Measurements from ENCODE around the gene GABRG3. TPM values are rescaled to one million over a fixed set of nuclear protein-coding genes. Genes with fewer than 3 reads are reported as not detected.

The GABRG3 gene
- total and polyA plus RNA-seq, 9 of the 15 experiments (the other 6 are each of a cell fraction or from before 2014, with no cell fraction given), result 4.0 to 15.1 (median 11.2) TPM

DNA sequence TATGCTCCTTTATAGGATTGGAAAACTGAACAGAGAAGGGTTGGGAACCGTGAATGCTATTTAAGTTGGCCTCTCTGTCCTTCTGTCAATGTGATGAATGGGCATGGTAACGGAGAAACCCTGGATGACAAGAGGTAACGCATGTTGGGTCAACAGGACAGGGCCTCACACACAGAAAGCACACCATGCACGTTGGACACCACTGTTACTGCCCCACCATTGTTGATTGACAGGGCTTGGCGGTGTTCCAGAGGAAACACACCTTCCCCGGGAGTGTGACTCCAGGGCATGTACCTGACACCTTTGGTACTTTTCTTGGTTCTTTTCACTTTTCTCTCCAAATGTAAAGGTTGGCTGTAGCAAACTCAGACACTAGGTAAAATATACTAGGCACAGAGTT lies 579.7 kb downstream of the GABRG3 start (continued):
- TF ChIP-seq MAFK (IDR thresholded peaks at IDR 0.05; ENCODE audit: low read length) (no peak), CXXC5 (CRISPR knock-in tag; IDR thresholded peaks at IDR 0.05) (no peak), ZNF644 (tag; IDR thresholded peaks at IDR 0.05; ENCODE audit: low read depth) (no peak), ZNF589 (CRISPR knock-in tag; IDR thresholded peaks at IDR 0.05; ENCODE audit: low read depth) (no peak), RBM39 (optimal IDR thresholded peaks at IDR 0.05; ENCODE audit: low read depth, low read length) (no peak), SMARCA4 (IDR thresholded peaks at IDR 0.05) (no peak), COPS2 (conservative IDR thresholded peaks at IDR 0.05) (no peak), SOX6 (IDR thresholded peaks at IDR 0.05) (no peak), NFIC (IDR thresholded peaks at IDR 0.05) (peak; percentile 48), HDAC2 (IDR thresholded peaks at IDR 0.05) (no peak), TAF7 (tag; IDR thresholded peaks at IDR 0.05) (no peak), EHMT2 (IDR thresholded peaks at IDR 0.05) (no peak), IFI16 (CRISPR knock-in tag; IDR thresholded peaks at IDR 0.05) (no peak), POLR3G (IDR thresholded peaks at IDR 0.05; ENCODE audit: extremely low read depth, insufficient read length, insufficient replicate concordance) (no peak)
- TF ChIP-seq, protein P1, sequence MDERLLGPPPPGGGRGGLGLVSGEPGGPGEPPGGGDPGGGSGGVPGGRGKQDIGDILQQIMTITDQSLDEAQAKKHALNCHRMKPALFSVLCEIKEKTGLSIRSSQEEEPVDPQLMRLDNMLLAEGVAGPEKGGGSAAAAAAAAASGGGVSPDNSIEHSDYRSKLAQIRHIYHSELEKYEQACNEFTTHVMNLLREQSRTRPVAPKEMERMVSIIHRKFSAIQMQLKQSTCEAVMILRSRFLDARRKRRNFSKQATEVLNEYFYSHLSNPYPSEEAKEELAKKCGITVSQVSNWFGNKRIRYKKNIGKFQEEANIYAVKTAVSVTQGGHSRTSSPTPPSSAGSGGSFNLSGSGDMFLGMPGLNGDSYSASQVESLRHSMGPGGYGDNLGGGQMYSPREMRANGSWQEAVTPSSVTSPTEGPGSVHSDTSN (CRISPR knock-in tag; IDR thresholded peaks at IDR 0.05; ENCODE audit: low read depth), result 0 out of 2 replicates have a peak, but pooled peaks have one; percentile 12
- TF ChIP-seq, protein P1 (tag; conservative IDR thresholded peaks at IDR 0.05; ENCODE audit: low read depth), result no peak
- TF ChIP-seq, protein P2, sequence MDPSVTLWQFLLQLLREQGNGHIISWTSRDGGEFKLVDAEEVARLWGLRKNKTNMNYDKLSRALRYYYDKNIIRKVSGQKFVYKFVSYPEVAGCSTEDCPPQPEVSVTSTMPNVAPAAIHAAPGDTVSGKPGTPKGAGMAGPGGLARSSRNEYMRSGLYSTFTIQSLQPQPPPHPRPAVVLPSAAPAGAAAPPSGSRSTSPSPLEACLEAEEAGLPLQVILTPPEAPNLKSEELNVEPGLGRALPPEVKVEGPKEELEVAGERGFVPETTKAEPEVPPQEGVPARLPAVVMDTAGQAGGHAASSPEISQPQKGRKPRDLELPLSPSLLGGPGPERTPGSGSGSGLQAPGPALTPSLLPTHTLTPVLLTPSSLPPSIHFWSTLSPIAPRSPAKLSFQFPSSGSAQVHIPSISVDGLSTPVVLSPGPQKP (CRISPR knock-in tag; IDR thresholded peaks at IDR 0.05), result no peak
- TF ChIP-seq, protein P3, sequence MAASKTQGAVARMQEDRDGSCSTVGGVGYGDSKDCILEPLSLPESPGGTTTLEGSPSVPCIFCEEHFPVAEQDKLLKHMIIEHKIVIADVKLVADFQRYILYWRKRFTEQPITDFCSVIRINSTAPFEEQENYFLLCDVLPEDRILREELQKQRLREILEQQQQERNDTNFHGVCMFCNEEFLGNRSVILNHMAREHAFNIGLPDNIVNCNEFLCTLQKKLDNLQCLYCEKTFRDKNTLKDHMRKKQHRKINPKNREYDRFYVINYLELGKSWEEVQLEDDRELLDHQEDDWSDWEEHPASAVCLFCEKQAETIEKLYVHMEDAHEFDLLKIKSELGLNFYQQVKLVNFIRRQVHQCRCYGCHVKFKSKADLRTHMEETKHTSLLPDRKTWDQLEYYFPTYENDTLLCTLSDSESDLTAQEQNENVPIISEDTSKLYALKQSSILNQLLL (CRISPR knock-in tag; IDR thresholded peaks at IDR 0.05; ENCODE audit: borderline replicate concordance), result no peak
- TF ChIP-seq, protein P4, sequence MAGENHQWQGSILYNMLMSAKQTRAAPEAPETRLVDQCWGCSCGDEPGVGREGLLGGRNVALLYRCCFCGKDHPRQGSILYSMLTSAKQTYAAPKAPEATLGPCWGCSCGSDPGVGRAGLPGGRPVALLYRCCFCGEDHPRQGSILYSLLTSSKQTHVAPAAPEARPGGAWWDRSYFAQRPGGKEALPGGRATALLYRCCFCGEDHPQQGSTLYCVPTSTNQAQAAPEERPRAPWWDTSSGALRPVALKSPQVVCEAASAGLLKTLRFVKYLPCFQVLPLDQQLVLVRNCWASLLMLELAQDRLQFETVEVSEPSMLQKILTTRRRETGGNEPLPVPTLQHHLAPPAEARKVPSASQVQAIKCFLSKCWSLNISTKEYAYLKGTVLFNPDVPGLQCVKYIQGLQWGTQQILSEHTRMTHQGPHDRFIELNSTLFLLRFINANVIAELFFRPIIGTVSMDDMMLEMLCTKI (IDR thresholded peaks at IDR 0.05; ENCODE audit: partially characterized antibody), result no peak

All from K562 (cell line).